Measurements from ENCODE around the gene GRID2.

The GRID2 gene

DNA sequence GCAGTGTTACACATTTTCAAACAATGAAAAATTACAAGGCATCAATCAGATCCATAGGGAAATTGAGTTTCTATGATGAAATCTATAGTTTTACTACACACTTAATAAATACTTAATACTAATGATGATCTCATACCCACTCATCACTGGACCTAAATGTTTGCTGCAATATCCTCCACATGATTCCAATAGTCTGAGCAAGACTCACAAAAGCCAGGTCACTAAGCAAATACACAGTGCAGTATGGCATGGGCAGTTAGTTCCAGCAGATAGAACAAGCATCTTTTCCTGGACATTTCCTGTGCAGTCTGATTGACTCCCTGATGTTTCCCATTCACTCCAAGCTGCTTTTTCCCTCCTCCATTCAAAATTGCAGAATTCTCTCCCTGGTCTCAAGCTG is 1415.8 kb downstream of the GRID2 start:
- DNase-seq, result no peak

DNA sequence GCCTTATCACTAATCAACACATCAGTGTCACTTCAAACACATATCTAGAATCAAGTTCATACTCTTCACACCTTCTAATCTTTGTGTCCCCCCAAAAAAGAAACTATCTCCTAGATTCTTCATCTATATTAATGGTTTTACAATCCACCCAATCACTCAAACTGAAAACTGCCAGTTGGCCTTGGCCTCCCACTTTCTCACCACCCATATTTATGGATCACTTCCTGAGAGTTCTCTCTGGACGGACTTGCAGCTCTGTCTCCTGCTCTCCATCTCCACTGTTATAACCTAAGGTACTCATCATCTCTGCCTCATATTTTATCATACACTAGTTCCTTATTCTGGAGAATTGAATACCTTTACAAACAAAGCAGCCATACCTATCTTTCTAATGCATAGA is 1418.7 kb downstream of the GRID2 start:
- DNase-seq, result no peak

DNA sequence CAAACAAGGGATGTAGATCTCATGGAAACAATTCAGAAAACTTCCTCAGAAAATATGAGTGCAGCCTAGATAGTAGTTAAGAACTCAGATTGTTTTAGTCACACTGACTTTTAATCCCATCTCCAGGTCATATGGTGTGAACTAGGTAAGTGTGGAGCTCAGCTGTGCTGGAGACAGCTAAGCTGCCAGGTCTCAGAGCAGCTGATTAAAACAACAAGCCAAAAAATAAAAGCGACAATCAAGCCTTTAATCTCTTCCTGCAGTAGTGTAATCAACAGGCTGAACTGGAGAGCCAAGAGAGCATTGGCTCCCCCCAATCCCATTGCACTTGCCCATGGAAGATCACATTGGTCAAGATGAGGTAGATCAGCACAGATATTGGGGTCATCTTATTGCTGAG is 1426.5 kb downstream of the GRID2 start:
- DNase-seq, result no peak

DNA sequence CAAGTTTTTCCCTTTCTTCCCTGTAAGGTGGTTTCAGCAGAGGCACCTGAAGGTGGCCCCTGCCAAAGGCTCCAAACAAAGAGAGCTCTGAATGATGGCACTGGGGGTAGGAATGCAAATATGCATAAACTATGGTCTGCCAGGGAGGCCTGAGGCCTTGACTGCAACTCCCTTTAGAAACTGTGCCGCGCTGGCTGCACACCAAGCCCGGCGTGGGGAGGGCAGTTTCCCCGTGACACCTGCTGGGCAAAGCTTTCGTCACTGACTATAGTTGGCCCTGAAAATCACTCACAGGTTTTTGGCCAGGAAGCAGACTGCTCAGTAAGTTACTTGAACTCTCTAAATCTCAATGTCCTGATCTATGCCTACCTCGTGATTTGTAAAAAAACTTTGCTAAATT is 1427.0 kb downstream of the GRID2 start:
- no peak for DNase-seq

DNA sequence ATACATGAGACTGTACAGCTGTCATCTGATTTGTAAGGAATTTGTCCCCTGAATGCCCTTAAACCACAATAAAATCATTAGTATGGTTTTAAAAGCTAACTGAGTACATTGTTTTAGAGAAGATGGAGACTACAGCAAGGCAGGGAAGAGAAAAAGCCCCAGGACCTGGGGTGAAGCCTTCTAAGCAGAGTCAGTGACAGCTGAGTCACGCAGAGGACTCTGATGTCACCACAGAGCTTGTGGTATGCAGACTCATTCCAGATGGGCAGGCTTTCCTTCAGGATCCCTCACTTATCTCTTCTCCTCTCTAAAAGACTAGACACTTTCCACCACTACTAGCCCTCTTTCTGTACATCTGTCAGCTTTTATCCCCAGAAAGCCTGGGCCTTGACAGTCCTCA is 1427.7 kb downstream of the GRID2 start:
- DNase-seq, result no peak

DNA sequence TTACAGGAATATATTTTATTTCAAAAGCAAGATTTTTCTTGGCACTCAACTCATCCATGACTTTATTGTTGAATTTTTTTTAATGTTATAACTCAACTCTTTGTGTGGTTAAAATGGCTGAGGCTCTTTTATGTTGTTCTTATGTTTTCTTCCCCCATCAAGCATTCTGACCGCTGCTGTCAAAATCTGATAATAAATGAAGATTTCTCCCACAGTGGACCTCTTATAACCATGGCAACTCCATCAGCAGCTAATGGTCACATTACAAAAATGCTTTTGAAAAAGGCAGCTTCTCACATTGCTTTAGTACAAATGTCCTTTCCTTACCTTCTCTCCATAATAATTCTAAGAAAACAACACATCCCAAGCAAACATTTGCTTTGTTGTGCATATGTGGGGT is 1428.7 kb downstream of the GRID2 start:
- DNase-seq, result no peak

DNA sequence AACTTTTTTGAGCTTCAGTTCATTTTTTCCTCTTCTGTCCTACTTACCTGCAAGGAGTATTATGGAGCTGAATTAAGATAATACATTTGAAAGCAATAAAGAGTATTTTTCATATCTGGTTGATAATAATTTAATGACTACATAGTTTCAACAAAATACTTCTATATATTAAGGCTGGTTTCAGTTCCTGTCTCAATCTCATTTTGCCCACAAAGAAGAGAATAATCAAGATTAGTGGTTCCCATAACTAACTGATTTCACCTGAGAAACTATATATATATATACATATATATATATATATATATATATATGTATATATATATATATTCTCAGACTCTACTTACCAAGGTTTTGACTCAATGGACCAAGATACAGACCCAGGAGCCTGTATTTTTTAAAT is 1437.1 kb downstream of the GRID2 start:
- no peak for DNase-seq

DNA sequence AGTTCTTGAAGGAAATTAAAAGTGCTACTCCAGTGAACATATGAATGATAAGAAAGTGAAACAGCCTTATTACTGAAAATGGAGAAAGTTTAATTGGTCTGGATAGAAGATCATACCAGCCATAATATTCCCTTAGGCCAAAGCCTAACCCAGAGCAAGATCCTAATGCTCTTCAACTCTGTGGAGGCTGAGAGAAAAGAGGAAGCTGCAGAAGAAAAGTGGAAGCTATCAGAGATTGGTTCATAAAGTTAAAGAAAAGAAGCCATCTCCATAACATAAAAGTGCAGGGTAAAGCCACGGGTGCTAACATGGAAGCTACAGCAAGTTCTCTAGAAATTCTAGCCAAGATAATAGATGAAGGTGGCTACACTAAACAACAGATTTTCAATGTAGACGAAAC is 1439.3 kb downstream of the GRID2 start:
- no peak for DNase-seq

DNA sequence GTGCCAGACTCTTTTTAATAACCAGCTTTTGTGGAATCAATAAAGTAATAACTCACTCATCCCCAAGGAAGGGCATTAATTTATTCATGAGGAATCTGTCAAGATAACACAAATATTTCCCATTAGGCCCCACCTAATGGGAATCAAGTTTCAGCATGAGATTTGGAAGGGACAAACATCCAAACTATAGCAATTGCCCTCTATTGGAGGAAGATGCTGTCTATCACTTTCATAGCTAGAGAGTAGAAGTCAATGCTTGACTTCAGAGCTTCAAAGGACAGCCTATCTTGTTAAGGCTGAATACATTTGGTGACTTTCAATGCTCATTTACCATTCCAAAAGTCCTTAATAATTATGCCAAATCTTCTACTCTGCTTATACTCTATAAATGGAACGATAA is 1439.9 kb downstream of the GRID2 start:
- DNase-seq, result no peak

DNA sequence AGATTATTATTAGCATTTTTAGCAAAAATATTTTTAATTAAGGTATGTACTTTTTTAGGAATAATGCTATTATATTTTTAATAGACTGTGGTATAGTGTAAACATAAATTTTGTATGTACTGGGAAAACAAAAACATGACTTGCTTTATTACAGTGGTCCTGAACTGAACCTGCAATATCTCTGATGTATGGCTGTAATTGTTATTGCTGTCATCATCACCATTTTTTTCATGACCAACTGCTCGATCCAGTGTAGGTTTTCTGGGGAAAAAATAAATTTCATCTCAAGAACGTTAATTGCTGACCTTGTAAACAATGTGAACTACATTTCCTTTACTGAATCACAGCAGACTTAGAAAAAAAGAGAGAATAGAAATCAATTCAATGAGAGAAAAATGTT is 1441.2 kb downstream of the GRID2 start:
- DNase-seq, result no peak

DNA sequence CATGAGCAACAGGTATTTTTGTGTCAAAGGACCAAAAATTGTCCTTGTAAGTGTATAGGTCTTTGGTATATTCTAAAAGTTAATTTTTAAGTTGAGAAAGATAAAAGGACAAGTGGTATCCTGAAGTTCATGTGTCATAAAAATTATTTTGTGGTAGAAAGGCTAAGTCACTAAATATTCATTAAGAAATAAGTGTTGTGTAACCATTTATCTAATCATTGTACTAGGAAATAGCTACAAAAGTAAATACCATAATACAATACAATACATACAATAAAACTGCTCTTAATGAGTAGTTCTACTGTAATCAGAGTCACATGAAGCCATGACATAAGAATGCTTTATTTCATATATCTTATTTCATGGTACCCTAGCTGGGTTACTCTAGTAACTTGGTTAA is 1442.3 kb downstream of the GRID2 start:
- no peak for DNase-seq

DNA sequence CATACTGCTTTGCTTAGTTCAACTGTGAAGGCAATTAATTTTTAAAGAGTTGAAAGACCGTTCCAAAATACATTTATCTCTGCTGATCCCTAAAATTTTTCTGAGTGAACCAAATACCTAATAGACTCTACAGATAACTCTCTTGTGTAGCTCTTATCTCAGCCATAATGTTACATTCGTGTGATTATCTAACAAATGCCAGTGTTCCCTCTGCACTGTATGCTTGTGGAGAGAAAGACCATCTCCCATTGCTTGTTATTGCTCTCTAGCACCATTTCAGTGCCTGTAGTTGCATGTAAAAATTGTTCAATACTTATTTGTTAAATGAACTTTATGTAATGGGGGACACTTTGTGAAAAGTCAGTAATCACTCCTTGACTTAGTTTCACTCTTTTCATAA is 1443.5 kb downstream of the GRID2 start:
- DNase-seq, result no peak

DNA sequence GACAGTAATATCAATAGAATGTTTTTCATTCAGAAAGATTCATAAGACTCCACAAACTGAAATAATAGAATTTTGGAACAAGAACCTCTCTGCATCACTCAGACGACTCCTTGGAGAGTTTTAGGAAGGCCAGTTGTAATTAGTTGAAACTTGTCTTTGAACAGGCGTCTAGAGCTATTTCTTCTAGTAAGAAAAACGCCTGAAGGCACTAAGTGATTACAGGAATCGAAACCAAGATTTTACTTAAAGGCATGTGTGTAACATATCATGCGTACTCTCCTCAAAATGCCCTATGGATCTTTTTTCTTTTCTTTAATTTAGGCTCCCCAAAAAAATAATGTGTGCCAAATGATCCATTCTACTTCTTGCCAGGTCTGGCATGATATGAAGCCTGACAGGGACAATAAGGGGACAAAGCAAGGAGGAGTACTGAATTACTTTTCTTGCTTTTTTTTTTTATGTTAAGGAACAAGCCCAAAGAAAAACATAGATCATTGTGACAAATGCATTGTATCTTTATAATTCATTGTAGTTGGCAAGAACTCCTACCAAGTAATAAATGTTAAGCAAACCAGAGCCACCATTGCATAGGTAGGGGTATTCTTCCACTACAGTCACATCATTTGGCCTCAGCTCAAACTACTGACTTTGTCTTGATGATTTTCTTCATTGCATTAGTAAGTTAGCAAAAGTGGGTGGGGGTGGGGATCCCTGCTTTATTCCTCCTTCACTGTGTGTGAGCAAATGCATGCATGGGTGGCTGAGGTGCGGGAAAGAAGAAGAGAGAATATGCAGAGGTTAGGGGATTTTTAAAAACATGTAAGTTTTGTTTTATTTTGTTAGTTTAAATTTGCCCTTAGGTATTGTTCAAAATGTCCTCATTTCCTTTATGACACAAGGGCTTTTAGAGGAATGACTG is 1444.9 kb downstream of the GRID2 start:
- DNase-seq, result no peak

DNA sequence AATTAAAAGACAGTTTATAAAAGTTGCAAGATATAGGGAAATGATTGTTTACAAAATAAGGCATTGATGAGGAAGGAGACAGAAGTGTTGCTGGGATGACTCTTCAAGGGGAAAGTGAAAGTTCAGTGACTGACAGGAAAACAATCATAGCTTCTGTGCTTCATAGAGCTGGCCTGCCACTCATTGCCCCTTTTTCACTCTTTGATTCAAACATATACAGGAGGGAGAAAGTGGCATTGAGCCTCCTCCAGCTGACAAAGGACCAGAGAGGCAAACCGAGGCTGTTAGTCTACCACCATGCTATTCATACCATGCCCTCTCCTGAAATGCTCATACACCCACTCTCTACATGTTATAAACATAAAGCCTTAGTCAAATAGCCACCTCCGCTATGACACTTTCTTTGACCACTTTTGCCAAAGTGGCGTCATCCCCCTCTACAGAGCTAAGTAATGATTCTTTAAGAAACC is 1445.6 kb downstream of the GRID2 start:
- DNase-seq, result no peak

DNA sequence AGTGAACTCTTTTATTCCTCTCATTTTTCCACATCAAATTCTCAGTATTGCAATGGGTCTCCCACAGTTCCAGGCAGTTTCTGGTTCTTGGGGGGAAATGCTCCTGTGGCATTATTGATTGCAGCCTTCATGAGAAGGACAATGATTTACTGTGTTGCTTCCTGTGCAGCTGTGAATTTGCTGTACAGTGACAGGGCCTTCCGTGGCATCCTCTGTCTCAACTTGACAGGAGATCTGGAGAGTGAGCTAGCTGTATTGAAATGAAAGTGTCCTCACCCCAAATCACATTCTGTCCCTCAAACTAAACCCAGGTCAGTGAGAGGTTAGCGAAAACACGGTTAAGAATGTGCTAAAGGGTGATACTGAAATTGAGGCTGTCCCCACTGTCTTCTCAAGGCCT is 1447.6 kb downstream of the GRID2 start:
- no peak for DNase-seq

DNA sequence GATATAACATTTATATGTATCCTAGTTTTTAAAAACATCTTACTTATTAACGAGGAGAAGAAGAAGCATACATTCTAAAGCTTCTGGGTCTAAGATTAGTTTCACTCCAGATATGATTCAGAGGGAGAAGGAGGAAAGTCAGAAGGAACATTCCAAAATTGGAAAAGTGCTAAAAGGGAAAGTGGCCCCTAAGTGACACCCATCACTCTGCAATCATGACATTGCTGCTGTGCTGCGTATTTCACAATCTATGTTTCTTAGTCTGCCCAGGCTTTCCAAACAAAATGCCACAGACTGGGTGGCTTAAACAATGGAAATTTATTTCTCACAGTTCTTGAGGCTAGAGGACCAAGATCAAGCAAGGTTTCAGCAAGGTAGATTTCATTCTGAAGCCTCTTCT is 1452.3 kb downstream of the GRID2 start:
- DNase-seq, result no peak

DNA sequence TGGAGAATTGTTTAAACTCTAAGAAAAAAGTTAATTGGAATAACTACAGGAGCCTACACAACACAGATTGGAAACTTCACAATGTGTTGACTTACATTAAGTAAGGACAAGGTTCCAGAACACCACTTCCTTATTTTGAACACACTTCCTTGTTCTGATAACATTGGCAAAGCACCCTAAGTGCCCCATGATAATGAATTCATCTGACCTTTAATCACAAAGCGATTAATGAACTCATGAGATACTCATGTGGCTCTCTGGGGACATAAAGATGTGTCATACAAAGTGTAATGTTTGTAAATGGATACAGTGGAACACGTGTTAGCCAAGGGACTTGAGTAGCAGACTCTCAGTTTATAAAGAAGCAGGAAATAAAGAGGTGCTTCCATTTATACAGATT is 1455.7 kb downstream of the GRID2 start:
- DNase-seq, result no peak

DNA sequence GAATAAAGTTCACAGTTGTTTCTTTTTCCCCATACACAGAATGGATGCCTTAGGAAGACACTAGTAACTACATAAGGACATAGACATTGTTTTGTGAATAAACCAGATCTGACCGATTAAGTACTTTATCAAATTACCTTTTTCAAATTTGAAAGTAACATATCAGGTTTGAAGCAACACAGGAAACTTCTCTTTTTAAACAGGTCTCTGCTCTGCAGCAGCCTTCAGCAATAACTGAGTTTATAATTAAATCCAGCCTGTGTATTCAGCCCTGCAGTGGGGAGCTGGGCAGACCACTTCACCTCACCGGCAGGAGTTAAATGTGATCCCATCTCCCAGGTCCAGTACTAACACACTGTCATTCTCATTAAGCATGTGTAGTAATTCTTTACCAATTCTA is 1456.5 kb downstream of the GRID2 start:
- DNase-seq, result no peak

DNA sequence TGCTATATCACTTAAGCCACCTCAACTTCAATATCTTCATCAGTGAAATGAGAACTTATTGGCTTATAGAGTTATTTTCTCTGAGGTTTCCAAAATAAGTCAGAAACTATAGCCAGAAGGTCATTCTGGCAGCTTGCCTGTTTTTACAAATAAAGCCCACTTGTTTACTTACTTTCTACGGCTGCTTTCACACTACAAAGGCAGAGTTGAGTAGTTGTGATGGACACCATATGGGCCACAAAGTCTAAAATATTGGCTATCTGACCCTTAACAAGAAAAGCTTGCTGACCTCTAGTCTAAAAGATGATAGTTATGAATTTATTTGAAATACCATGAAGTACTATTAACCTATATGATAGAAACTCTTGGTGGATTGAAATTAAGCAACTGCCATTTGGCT is 1457.5 kb downstream of the GRID2 start:
- DNase-seq, result no peak

DNA sequence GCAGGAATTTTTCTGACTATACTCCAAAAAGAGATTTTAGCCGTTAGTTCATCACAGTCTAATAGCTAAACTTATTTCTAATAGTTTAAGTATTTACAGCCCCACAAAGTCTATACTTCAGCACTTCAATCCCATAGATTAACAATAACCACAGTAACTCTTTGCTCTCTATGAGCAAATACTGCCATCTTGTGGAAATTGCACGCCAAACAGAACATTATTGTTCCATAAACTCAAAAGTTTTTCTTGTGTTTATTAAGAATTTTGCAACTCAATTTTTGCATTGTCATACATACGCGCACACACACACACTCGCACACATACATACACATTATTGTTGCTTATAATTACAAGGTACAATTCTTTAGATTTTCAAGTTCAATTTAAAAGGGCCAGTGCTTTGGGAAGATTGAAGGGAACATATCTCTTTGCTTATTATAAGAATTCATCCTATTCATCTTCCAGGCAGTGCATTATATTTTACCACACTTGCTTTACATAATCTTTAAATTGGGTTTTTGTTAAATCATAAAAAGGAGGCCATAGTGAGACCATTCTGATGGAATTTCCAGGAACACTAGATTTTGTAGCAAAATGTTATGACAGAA is 1461.0 kb downstream of the GRID2 start:
- no peak for DNase-seq

DNA sequence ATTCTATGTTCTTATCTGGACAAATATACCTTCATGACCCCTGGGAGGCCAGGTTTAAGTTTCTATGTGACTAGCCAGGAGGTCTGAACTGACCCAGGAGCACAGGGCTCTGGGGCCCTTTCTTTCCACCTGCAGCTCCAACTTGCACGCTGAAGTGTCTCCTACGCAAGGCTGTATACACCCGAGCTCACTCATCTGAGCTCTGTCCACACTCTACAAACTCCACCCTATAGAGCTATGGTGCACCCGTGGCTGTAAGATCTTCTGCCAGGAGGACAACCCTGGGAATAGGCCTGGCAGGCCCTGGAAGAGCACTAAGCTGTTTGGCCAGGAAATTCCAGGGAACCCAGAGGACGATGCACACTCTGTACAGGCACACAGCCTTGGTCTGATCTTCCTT is 1464.2 kb downstream of the GRID2 start:
- DNase-seq, result no peak

DNA sequence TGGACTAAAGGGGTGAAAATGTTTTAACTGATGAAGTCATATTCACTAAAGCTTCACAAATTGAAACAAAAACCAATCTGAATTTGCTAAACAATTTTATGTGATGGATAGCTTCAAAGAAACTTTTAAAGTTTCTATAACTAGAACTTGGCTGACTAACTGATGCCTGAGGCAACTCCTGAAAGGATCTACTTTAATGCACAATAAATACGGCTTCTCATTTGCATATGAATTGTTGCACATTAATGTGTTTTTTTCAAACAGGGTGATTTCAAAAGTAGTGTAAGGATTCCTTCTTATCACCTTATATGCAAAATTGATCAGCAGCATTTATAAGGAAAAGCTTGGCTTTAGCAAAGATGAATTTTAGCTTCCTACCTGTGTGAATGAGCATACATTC is 1466.4 kb downstream of the GRID2 start:
- no peak for DNase-seq

DNA sequence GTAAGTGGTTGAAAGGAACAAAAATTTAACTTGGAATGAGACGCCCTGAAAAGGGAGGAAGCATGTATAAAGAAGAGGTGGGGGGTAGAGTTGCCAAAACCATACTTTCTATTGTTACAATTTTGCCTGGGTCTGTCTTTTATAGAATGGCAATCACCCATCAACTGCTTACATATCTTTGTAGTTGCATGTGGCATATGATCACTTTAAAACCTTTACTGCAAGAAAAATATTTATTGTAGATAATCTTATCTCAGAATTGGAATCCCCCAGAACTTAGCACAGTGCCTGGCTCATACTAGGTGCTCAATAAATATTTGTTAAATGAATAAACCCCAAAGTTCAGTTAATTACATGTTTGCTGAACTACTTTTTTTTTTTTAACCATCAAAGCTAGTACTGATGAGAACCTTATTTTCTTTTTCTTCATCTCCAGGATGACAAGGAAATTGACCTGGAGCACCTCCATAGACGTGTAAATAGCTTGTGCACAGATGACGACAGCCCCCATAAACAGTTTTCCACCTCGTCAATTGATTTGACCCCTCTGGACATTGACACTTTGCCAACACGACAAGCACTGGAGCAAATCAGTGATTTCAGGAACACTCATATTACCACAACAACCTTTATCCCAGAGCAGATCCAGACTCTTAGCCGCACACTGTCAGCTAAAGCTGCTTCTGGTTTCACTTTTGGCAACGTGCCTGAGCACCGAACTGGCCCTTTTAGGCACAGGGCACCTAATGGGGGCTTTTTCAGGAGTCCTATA is 1468.1 kb downstream of the GRID2 start:
- no peak for DNase-seq

DNA sequence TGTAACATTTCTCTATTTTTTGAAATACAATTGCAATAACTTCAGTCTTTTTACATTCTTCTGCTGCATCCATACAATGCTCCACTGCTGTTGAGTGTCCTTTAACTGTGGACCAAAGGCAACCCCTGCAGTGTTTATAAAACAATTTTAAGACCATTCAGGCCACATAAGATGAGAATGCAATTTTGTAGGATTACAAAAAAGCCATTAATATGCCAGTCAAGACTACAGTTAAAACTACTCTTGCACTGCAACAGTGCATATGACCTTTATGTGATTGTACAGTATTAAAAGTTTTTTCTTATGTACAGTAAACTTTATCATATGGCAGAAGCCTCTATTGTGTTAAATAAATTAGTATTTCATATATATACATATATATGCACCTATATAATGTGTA is 1469.1 kb downstream of the GRID2 start:
- DNase-seq, result no peak
